Upper lobe of left lung (tissue), 6 donors: ENCODE data around the gene BCL3. TPM values are rescaled to one million over a fixed set of nuclear protein-coding genes. Genes with fewer than 3 reads are reported as not detected.
A peak's percentile ranks its signal among the peaks of the same experiment; 100 is the strongest.
"Not testable (repeated sequence)": the region's sequence is repeated elsewhere in the genome, so short reads cannot be mapped to it uniquely, and the experiment has no call there.

ENCODE experiments used
- ATAC-seq, 2 donors: fragments of 200-7000 bp; cut with Tn5 transposase; one replicate each; pipeline ENCODE4 v1.9.1; 2022; ENCODE audit warnings: mild to moderate bottlenecking in 2 of 2, moderate library complexity in 2 of 2; ENCODE audit not compliant: low FRiP score in 2 of 2
- DNase-seq, 2 donors: peaks; one replicate each; pipeline ENCODE4 v3.0.0-alpha.2; 2019 to 2020
- H3K27ac ChIP-seq, 4 donors: fragments of 200-600 bp; sonication (generic); one replicate each; pipeline ENCODE4 v1.5.1; 2016 to 2019
- H3K27me3 ChIP-seq, 4 donors: fragments of 200-600 bp; sonication (generic); one replicate each; pipeline ENCODE4 v1.5.1; 2017 to 2019
- H3K36me3 ChIP-seq, 4 donors: fragments of 200-600 bp; sonication (generic); one replicate each; pipeline ENCODE4 v1.5.1; 2016 to 2019
- H3K4me1 ChIP-seq, 4 donors: fragments of 200-600 bp; sonication (generic); one replicate each; pipeline ENCODE4 v1.5.1; 2018 to 2019
- H3K4me3 ChIP-seq, 4 donors: fragments of 200-600 bp; sonication (generic); one replicate each; pipeline ENCODE4 v1.5.1; 2017 to 2019; ENCODE audit warnings: mild to moderate bottlenecking in 2 of 4, moderate library complexity in 1 of 4
- H3K9me3 ChIP-seq, 4 donors: fragments of 200-600 bp; sonication (generic); one replicate each; pipeline ENCODE4 v1.5.1; 2018 to 2019
- EP300 ChIP-seq, 4 donors: sonication (generic); formaldehyde crosslinking; IDR thresholded peaks; one replicate each; pipeline ENCODE4 v1.5.1; 2017; ENCODE audit warnings: antibody characterized with exemption in 4 of 4, control low read depth in 2 of 4
- POLR2A ChIP-seq, 4 donors: fragments of 450-650 bp; IDR thresholded peaks; one replicate each; pipeline ENCODE4 v1.5.1; 2016 to 2017; ENCODE audit warnings: antibody characterized with exemption in 4 of 4, mild to moderate bottlenecking in 2 of 4
- POLR2AphosphoS5 ChIP-seq, 2 donors: sonication (generic); formaldehyde crosslinking; IDR thresholded peaks; one replicate each; pipeline ENCODE4 v1.5.1; 2017; ENCODE audit warnings: antibody characterized with exemption in 2 of 2
- WGBS, 2 donors: methylation state at CpG; one replicate each; pipeline ENCODE4 v1.1.5; 2017 to 2018; 5-methylcytosine and 5-hydroxymethylcytosine counted together
- total RNA-seq, 6 donors: library from RNA; depleted of rRNA in 4 of 6; stranded (reverse); fragments of >200 nt in 4 of 6; gene quantifications; one replicate each; pipeline versions ENCODE4 v1.1.0 to v1.2.1, GENCODE V29; 2016 to 2021
- TF ChIP-seq, protein P1 (sequence below), 6 experiments: fragments of 450-650 bp in 4 of 6; fragments of 200-600 bp in 2 of 6; sonication (generic) in 2 of 6; IDR thresholded peaks; one replicate each; pipeline ENCODE4 v1.5.1; 2016 to 2019; ENCODE audit warnings: antibody characterized with exemption in 6 of 6
- donor health status: DM: no; HTN: no; CAD: no; lungs with moderate emphysema.
- donor health status: DM: no; HTN: yes; CAD: no; lungs with severe emphysema.

The BCL3 gene
- total RNA-seq, 6 donors from 2014 or later, result 31.1 to 114 (median 71.6) TPM

DNA sequence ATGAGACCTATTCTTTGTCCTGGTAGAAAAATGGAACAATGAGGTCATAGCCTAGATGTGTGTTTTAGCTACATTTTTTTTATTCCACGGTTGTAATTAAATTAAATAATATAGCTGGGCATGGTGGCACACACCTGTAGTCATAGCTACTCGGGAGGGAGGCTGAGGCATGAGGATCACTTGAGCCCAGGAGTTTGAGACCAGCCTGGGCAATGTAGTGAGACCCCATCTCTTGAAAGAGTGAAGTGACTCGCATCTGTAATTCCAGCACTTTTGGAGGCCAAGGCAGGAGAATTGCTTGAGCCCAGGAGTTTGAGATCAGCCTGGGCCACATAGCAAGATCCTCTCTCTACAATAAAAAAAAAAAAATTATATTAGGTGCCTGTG lies 17.4 kb downstream of the BCL3 start:
- Histone ChIP-seq H3K4me3 (no peak overlapping the region), H3K36me3 (peaks cover 0 to 11% (median under 1%) of the 10 kb centered on the region in 4 donors), H3K27ac (peak overlapping the region; percentile 12 to 69 (median 50)), H3K27me3 (no peaks in the 10 kb centered on the region), H3K9me3 (no peaks in the 10 kb centered on the region), H3K4me1 (peaks cover 0 to 23% (median 11%) of the 10 kb centered on the region in 4 donors)
- ATAC-seq, result no peak
- 84 to 91% methylated on average over 3 of the region's 3 CpGs for WGBS, 2 donors
- DNase-seq, result no peak
- TF ChIP-seq, protein P1, sequence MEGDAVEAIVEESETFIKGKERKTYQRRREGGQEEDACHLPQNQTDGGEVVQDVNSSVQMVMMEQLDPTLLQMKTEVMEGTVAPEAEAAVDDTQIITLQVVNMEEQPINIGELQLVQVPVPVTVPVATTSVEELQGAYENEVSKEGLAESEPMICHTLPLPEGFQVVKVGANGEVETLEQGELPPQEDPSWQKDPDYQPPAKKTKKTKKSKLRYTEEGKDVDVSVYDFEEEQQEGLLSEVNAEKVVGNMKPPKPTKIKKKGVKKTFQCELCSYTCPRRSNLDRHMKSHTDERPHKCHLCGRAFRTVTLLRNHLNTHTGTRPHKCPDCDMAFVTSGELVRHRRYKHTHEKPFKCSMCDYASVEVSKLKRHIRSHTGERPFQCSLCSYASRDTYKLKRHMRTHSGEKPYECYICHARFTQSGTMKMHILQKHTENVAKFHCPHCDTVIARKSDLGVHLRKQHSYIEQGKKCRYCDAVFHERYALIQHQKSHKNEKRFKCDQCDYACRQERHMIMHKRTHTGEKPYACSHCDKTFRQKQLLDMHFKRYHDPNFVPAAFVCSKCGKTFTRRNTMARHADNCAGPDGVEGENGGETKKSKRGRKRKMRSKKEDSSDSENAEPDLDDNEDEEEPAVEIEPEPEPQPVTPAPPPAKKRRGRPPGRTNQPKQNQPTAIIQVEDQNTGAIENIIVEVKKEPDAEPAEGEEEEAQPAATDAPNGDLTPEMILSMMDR (IDR thresholded peaks at IDR 0.05), result no peak
- TF ChIP-seq POLR2A (IDR thresholded peaks at IDR 0.05) (no peak), POLR2AphosphoS5 (IDR thresholded peaks at IDR 0.05) (no peak), EP300 (IDR thresholded peaks at IDR 0.05) (no peak)

DNA sequence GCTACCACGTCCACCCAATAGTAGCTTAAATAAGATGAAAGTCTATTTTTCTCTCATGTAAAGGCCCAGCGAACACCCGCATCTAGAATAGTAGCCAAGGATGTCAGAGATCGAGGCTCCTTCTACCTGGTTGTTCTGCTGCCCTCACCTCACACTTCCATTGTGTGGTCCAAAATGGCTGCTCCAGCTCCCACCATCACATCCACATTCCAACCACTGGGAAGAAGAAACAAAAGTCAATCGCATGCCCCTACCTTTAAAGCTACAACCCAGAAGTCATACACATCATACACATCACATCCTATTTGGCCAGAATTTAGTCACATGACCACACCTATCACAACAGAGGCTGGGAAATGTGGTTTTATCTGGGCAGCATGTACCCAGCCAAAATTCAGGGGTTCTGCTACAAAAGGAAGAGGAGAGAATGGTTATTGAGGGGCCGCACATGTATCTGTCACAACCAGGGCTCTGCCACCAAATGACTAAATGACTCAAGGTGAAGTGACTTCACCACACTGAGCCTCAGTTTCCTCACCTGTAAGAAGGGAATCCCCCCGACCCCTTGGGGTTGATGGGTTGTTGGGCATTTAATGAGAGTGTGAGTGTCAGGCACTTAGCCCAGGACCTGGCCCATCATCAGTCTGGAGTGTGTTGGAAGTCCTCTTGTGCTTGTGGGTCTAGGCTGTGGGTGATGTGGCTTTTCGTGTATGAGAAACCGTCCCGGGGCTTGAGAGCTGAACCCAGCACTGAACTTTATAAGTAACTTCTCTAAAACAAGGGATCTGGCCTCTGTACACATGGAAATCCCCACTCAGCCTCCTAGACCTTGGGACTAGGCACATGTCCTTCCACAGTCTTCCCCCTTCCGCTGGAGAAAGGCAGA lies 19.0 kb downstream of the BCL3 start:
- TF ChIP-seq, protein P1 (IDR thresholded peaks at IDR 0.05), result no peak
- no peak for TF ChIP-seq EP300 (IDR thresholded peaks at IDR 0.05)
- TF ChIP-seq POLR2AphosphoS5 (IDR thresholded peaks at IDR 0.05), result no peak
- TF ChIP-seq POLR2A (IDR thresholded peaks at IDR 0.05), result no peak
- ATAC-seq (no peak), DNase-seq (peak in 1 of 2 donors; percentile 44)
- H3K36me3 ChIP-seq, result no peaks in the 10 kb centered on the region
- peaks cover 0 to 24% (median 12%) of the 10 kb centered on the region in 4 donors for H3K4me1 ChIP-seq
- H3K9me3 ChIP-seq, result no peaks in the 10 kb centered on the region
- H3K27me3 ChIP-seq, result no peaks in the 10 kb centered on the region
- 65 to 66% methylated on average over 11 of the region's 11 CpGs for WGBS, 2 donors
- H3K27ac ChIP-seq, result no peak overlapping the region
- no peak overlapping the region for H3K4me3 ChIP-seq

DNA sequence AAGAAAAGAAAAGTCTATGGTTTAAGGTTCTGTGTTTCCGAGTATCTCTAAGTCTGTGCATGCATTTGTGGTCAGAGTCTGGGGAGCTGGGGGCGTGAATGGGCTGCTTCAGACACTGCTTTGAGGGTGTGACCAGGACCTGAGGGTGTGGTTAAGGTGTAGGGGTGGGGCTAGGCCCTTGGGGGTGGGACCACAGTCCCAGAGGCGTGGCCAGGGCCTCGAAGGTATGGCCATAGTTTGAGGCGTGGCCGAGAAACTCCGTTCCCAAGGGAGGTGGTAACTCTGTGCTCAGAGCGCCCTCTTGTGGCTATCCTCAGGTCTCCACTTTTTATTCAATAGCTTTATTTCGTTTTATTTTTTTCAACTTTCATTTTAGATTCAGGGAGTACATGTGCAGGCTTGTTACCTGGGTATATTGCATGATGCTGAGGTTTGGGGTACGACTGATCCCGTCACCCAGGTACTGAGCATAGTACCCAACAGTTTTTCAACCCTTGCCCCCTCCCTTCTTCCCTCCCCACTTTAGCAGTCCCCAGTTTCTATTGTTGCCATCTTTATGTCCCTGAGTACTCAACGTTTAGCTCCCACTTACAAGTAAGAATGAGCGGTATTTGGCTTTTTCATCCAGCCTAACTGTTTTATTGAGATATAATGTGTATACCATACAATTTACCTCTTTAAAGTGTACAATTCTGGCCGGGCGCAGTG lies 22.2 kb downstream of the BCL3 start:
- 16 to 19% methylated on average over 15 of the region's 15 CpGs for WGBS, 2 donors
- ATAC-seq (peak; percentile 97 to 99), DNase-seq (peak; percentile 94 to 99)
- H3K36me3 ChIP-seq, result no peaks in the 10 kb centered on the region
- TF ChIP-seq EP300 (IDR thresholded peaks at IDR 0.05), result no peak
- peak in 1 of 2 donors; percentile 56 for TF ChIP-seq POLR2AphosphoS5 (IDR thresholded peaks at IDR 0.05)
- TF ChIP-seq, protein P1 (IDR thresholded peaks at IDR 0.05), result peak; percentile 70 to 93 (median 85)
- peaks cover 0 to 12% (median 6%) of the 10 kb centered on the region in 4 donors for H3K4me1 ChIP-seq
- no peaks in the 10 kb centered on the region for H3K9me3 ChIP-seq
- H3K27ac ChIP-seq, result peak overlapping the region in 1 of 4 donors; percentile 63
- no peaks in the 10 kb centered on the region for H3K27me3 ChIP-seq
- H3K4me3 ChIP-seq, result no peak overlapping the region

DNA sequence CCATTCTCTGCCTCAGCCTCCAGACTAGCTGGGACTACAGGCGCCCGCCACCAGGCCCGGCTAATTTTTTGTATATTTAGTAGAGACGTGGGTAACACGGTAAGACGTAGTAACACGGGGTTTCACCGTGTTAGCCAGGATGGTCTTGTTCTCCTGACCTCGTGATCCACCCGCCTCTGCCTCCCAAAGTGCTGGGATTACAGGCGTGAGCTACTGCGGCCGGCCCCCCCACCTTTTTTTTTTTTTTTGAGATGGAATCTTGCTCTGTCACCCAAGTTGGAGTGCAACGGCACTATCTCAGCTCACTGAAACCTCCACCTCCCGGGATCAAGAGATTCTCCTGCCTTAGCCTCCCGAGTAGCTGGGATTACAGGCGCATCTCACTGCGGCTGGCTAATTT lies 23.6 kb downstream of the BCL3 start:
- not testable (repeated sequence) for H3K27me3 ChIP-seq, H3K36me3 ChIP-seq, H3K27ac ChIP-seq, ATAC-seq, H3K4me3 ChIP-seq, DNase-seq, H3K9me3 ChIP-seq
- 77 to 86% methylated on average over 13 to 18 of the region's 18 CpGs for WGBS, 2 donors
- peaks cover 0 to 12% (median 6%) of the 10 kb centered on the region in 4 donors for H3K4me1 ChIP-seq

DNA sequence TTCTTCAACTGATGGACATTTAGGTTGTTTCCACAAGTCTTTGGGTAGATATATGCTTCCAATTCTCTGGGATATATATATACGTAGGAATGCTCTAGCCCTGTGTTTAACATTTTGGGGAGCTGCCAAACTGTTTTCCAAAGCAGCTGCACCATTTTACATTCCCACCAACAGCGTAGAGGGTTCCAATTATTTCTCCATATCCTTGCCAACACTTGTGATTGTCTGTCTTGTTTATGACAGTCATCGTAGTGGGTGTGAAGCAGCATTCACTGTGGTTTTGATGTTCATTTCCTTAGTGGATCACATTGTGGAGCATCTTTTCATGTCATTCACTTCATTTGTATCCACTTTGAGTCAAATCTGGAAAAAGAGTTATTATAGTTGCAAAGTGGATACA lies 24.5 kb downstream of the BCL3 start:
- WGBS, 2 donors, result 48 to 59% methylated on average over 3 of the region's 3 CpGs
- peaks cover 0 to 12% (median 6%) of the 10 kb centered on the region in 4 donors for H3K4me1 ChIP-seq
- no peak for TF ChIP-seq POLR2A (IDR thresholded peaks at IDR 0.05)
- TF ChIP-seq POLR2AphosphoS5 (IDR thresholded peaks at IDR 0.05), result no peak
- no peak for TF ChIP-seq EP300 (IDR thresholded peaks at IDR 0.05)
- TF ChIP-seq, protein P1 (IDR thresholded peaks at IDR 0.05), result no peak
- no peaks in the 10 kb centered on the region for H3K27me3 ChIP-seq
- no peaks in the 10 kb centered on the region for H3K36me3 ChIP-seq
- H3K27ac ChIP-seq, result no peak overlapping the region
- no peak overlapping the region for H3K4me3 ChIP-seq
- no peaks in the 10 kb centered on the region for H3K9me3 ChIP-seq
- ATAC-seq (no peak), DNase-seq (no peak)
